Brain microvascular endothelial cell (primary cell): ENCODE data around the gene MCM6.

Source experiments
- DNase-seq: peaks from one replicate; pipeline ENCODE4 v3.0.0-alpha.2; 2020
- H3K27ac ChIP-seq: fragments of 250-450 bp; sonication (Bioruptor Pico); 2 replicates; pipeline ENCODE4 v1.5.1; 2020; ENCODE audit warnings: mild to moderate bottlenecking, moderate library complexity
- H3K27me3 ChIP-seq: fragments of 250-450 bp; sonication (Bioruptor Pico); replicated peaks from 2 replicates; pipeline ENCODE4 v1.5.1; 2020; ENCODE audit warnings: mild to moderate bottlenecking
- H3K36me3 ChIP-seq: fragments of 250-450 bp; sonication (Bioruptor Pico); replicated peaks from 2 replicates; pipeline ENCODE4 v1.5.1; 2020; ENCODE audit warnings: mild to moderate bottlenecking
- H3K4me3 ChIP-seq: 2 replicates; pipeline ENCODE4 v1.5.1; 2011; ENCODE audit warnings: low read depth, mild to moderate bottlenecking, control low read depth, low read length, moderate library complexity
- CTCF ChIP-seq: IDR thresholded peaks from 2 replicates; pipeline ENCODE4 v1.5.1; 2011; ENCODE audit warnings: low read depth, mild to moderate bottlenecking, moderate library complexity, low read length, control low read depth, inconsistent platforms; ENCODE audit errors: missing control alignments
- in situ Hi-C: cut with HindIII; loops from 2 replicates; pipeline ENCODE4 v1.10.0; 2017; ENCODE audit warnings: low sequenced_read_pairs, low pct_ligation_motif_present

MCM6 gene

DNA sequence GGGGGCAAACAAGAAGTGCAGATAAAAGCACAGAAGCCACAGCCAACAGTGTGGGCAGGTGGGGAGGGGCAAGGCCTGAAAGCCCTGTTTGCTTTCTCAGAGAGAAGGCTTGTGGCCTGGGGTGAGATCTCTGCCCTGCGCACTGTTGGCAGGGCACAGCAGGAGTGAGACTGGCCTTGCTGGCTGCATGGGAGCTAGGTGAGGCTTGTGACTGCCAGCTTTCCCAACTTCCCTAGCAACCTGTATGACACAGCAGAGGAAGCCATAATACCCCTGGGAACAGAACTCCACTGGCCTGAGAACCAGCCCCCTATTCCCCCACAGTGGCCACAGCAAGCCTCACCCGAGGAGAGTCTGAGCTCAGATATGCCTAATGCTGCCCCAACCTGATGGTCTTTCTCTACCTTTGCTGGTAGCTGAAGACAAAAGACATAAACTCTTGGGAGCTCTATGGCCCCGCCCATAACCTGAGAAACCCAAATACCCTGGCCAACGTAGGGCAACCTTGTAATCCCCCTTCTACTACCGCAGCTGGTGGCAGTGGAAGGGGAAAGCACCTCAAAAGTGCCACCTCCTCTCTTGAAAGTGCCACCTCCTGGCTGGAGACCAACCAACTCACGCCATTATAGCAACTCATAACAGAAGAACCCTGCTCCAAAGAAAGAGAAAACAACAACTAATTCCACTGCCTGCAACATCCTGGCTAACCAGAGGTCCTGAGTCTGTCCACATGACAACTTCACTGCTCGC is 83.7 kb downstream of the MCM6 start:
- no peak for TF ChIP-seq CTCF
- in situ Hi-C loops: no loop called here
- H3K36me3 ChIP-seq: no peaks in the 10 kb centered on the region
- no peak for DNase-seq
- H3K27ac ChIP-seq: no peak overlapping the region
- no peak overlapping the region for H3K4me3 ChIP-seq
- H3K27me3 ChIP-seq: no peaks in the 10 kb centered on the region

DNA sequence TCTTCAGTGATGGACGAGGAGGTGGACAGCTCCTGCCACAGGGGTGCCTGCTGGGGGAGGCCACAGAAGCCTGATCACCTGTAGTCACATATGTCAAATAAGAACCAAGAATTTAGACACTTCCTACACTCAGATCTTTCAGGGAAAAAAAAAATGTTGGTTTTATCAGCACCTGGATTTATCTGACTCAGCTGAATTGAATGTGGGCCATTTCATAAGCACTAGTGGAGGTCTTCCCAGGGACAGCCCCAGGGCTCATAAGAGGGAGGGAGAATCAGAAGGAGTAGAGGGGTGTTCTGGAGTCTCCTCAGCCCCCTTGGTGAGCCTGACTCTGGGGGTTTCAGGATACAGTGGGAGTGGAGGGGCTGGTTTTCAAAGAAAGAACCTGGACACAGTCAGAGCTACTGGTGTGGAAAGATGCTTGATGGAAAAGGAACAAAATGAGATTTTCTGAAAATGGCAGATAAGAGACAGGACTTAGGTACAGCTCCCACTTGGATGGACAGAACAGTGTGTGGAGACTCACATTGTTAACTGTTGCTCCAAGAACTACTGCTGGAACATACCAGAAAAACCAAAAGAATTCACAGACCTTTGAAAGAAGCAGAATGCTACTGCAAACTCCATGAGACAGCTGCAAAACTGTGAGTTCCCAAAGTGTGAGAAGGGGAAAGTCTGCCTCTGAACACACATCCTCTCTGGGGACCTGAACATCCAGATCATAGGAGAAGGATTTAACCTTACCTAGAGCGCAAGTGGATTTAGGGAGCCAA is 84.6 kb downstream of the MCM6 start:
- no peak overlapping the region for H3K27ac ChIP-seq
- in situ Hi-C loops: no loop called here
- no peaks in the 10 kb centered on the region for H3K36me3 ChIP-seq
- no peak for DNase-seq
- H3K4me3 ChIP-seq: no peak overlapping the region
- no peak for TF ChIP-seq CTCF
- H3K27me3 ChIP-seq: no peaks in the 10 kb centered on the region

- in situ Hi-C loops: no loop called here
- DNase-seq: no peak
- Histone ChIP-seq H3K4me3 (no peak overlapping the region), H3K27ac (no peak overlapping the region), H3K36me3 (no peaks in the 10 kb centered on the region), H3K27me3 (no peaks in the 10 kb centered on the region)
- TF ChIP-seq CTCF: no peak
Observed at GRCh38 chr2:135790423-135790822, 85.8 kb downstream of the MCM6 start.
